ENCODE measurements around the gene PARD3.
A peak's percentile ranks its signal among the peaks of the same experiment; 100 is the strongest.

Gene PARD3

DNA sequence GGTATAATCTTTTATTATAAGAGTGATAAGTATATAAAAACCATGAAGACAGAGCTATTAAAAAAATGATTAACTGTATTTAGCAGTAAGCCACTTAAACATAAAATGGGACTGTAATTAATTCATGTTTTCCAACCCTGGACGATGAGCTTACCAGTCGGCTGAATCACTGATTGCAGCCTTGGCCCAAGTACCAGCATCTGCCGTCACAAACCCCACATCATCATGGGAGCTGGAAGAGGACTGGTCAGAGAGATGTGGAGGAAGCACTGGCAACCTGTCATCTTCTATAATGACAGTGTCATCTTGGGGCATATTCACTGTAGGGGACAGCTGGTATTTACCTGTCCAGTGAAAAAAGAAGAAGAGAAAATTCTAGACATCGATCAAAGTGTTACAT, 473.6 kb downstream of the PARD3 start:
- DNase-seq (ENCODE audit: low read depth) = peak; percentile 62
- no peak overlapping the region for H3K4me3 ChIP-seq (ENCODE audit: control insufficient read depth, low read depth, low read length)
- TF ChIP-seq, protein P1, sequence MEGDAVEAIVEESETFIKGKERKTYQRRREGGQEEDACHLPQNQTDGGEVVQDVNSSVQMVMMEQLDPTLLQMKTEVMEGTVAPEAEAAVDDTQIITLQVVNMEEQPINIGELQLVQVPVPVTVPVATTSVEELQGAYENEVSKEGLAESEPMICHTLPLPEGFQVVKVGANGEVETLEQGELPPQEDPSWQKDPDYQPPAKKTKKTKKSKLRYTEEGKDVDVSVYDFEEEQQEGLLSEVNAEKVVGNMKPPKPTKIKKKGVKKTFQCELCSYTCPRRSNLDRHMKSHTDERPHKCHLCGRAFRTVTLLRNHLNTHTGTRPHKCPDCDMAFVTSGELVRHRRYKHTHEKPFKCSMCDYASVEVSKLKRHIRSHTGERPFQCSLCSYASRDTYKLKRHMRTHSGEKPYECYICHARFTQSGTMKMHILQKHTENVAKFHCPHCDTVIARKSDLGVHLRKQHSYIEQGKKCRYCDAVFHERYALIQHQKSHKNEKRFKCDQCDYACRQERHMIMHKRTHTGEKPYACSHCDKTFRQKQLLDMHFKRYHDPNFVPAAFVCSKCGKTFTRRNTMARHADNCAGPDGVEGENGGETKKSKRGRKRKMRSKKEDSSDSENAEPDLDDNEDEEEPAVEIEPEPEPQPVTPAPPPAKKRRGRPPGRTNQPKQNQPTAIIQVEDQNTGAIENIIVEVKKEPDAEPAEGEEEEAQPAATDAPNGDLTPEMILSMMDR (conservative IDR thresholded peaks at IDR 0.05; ENCODE audit: control insufficient read depth, insufficient read depth, low read depth, low read length) = no peak

GRCh38 chr10:34340934-34341333, 474.2 kb downstream of the PARD3 start:
- TF ChIP-seq, protein P1 (conservative IDR thresholded peaks at IDR 0.05; ENCODE audit: control insufficient read depth, insufficient read depth, low read depth, low read length) = no peak
- no peak for DNase-seq (ENCODE audit: low read depth)
- H3K4me3 ChIP-seq (ENCODE audit: control insufficient read depth, low read depth, low read length) = no peak overlapping the region

DNA sequence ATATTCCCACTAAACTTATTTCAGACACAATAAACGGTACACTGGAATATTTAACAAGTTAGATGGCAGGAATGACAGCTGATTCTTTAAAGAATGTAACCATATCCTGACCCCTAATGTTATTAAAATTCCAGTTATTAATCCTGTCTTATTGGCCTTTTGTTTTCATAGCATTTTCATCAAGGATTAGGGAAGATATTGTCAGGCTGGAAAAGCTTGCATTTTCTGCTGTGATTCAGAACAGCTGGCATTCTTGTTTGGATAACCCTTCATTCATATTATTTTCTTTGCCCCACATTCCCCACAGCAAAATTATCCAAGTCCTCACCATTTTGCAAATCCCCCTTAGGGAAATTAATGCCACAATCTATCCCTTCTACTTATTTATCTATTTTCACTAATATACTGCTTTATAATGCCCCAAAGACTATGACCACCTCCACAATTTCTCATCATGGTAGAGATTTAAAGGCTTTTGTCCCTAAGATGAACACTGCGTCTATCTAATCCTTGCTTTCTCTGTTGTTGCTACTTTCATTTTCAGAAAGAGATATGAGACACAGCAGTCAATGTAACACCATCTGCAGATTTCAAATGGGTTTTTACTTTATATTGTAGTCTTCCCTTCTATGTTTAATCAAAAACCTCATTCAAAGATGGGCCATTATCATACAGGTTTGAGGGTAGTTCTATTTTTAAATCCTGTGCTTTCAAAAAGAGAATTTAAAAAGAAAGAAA, 475.1 kb downstream of the PARD3 start:
- TF ChIP-seq, protein P1 (conservative IDR thresholded peaks at IDR 0.05; ENCODE audit: control insufficient read depth, insufficient read depth, low read depth, low read length) = no peak
- no peak for DNase-seq (ENCODE audit: low read depth)
- H3K4me3 ChIP-seq (ENCODE audit: control insufficient read depth, low read depth, low read length) = no peak overlapping the region

DNA sequence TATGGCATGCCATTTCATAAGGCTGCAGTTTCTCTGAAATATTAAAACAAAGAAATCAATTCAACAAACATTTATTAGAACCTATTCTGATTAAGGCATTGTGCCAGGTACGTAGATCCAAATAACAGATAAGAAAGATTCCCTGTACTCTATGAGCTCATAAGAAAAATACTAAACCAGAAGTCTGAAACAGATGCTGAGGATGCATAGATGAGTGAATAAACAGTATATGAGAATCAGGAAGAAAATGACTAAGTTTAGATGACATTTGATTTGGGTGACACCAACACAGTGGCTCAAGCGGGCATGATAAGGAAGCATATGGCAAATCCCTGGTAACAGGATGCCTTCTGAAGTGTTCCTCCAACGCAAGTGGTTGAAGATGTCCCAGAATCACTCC, 477.2 kb downstream of the PARD3 start:
- DNase-seq (ENCODE audit: low read depth) = no peak

GRCh38 chr10:34335960-34336690, 479.0 kb downstream of the PARD3 start:
- TF ChIP-seq, protein P1 (conservative IDR thresholded peaks at IDR 0.05; ENCODE audit: control insufficient read depth, insufficient read depth, low read depth, low read length) = no peak
- DNase-seq (ENCODE audit: low read depth) = no peak

More for the DNA sequence above, 477.2 kb downstream of the PARD3 start:
- TF ChIP-seq, protein P1 (conservative IDR thresholded peaks at IDR 0.05; ENCODE audit: control insufficient read depth, insufficient read depth, low read depth, low read length) = no peak
- H3K4me3 ChIP-seq (ENCODE audit: control insufficient read depth, low read depth, low read length) = no peak overlapping the region

GRCh38 chr10:34334908-34335307, 480.2 kb downstream of the PARD3 start:
- no peak for DNase-seq (ENCODE audit: low read depth)
- TF ChIP-seq, protein P1 (conservative IDR thresholded peaks at IDR 0.05; ENCODE audit: control insufficient read depth, insufficient read depth, low read depth, low read length) = no peak
- H3K4me3 ChIP-seq (ENCODE audit: control insufficient read depth, low read depth, low read length) = no peak overlapping the region

More at GRCh38 chr10:34335960-34336690, 479.0 kb downstream of the PARD3 start:
- no peak overlapping the region for H3K4me3 ChIP-seq (ENCODE audit: control insufficient read depth, low read depth, low read length)

Data from fibroblast of mammary gland (primary cell).